H9 (cell line): ENCODE results near the gene SMPX. TPM values are rescaled to one million over a fixed set of nuclear protein-coding genes. Genes with fewer than 3 reads are reported as not detected.

Experiments
- DNase-seq: peaks from one replicate; pipeline ENCODE4 v3.0.0-alpha.2; 2017
- H2AFZ ChIP-seq: one replicate; pipeline ENCODE4 v1.6.1; 2013; ENCODE audit warnings: mild to moderate bottlenecking, low read length, control low read depth, moderate library complexity
- H2AK5ac ChIP-seq: 2 replicates; pipeline ENCODE4 v1.6.1; 2013; ENCODE audit warnings: low read length, control low read depth, mixed read lengths; ENCODE audit not compliant: insufficient read length
- H2BK120ac ChIP-seq: one replicate; pipeline ENCODE4 v1.6.1; 2013; ENCODE audit warnings: low read depth, mild to moderate bottlenecking, low read length, control low read depth, inconsistent platforms; ENCODE audit not compliant: poor library complexity, severe bottlenecking
- H2BK12ac ChIP-seq: 2 replicates; pipeline ENCODE4 v1.6.1; 2013; ENCODE audit warnings: low read length, control low read depth, mixed read lengths, low read depth; ENCODE audit not compliant: insufficient read length
- H2BK15ac ChIP-seq: 2 replicates; pipeline ENCODE4 v1.6.1; 2013; ENCODE audit warnings: low read depth, low read length, control low read depth
- H2BK20ac ChIP-seq: one replicate; pipeline ENCODE4 v1.6.1; 2013; ENCODE audit warnings: low read depth, mild to moderate bottlenecking, low read length, control low read depth, inconsistent platforms; ENCODE audit not compliant: poor library complexity, severe bottlenecking
- H2BK5ac ChIP-seq: 2 replicates; pipeline ENCODE4 v1.6.1; 2013; ENCODE audit warnings: low read length, control low read depth, mixed read lengths; ENCODE audit not compliant: insufficient read length
- H3K14ac ChIP-seq: 2 replicates; pipeline ENCODE4 v1.6.1; 2013; ENCODE audit warnings: low read length, control low read depth; ENCODE audit not compliant: insufficient read depth
- H3K18ac ChIP-seq: 2 replicates; pipeline ENCODE4 v1.6.1; 2013; ENCODE audit warnings: low read depth, mild to moderate bottlenecking, mixed read lengths, low read length, control low read depth; ENCODE audit not compliant: insufficient read length
- H3K23ac ChIP-seq: 2 replicates; pipeline ENCODE4 v1.6.1; 2013; ENCODE audit warnings: low read length, control low read depth, mixed read lengths, low read depth; ENCODE audit not compliant: insufficient read length
- H3K23me2 ChIP-seq: 2 replicates; pipeline ENCODE4 v1.6.1; 2013; ENCODE audit warnings: low read depth, mild to moderate bottlenecking, mixed read lengths, low read length, control low read depth; ENCODE audit not compliant: insufficient read length, poor library complexity, severe bottlenecking
- H3K27ac ChIP-seq: 2 replicates; pipeline ENCODE4 v1.5.1; 2013; ENCODE audit warnings: low read length, control low read depth, mixed read lengths, low read depth; ENCODE audit not compliant: insufficient read length
- H3K27me3 ChIP-seq: 2 replicates; pipeline ENCODE4 v1.6.1; 2013; ENCODE audit warnings: low read length, control low read depth, inconsistent platforms; ENCODE audit not compliant: insufficient read depth
- H3K4ac ChIP-seq: 2 replicates; pipeline ENCODE4 v1.6.1; 2013; ENCODE audit warnings: low read depth, mild to moderate bottlenecking, control low read depth, inconsistent platforms, low read length, moderate library complexity
- H3K4me1 ChIP-seq: 2 replicates; pipeline ENCODE4 v1.6.1; 2013; ENCODE audit warnings: low read length, control low read depth, inconsistent platforms; ENCODE audit not compliant: insufficient read depth
- H3K4me2 ChIP-seq: 2 replicates; pipeline ENCODE4 v1.6.1; 2013; ENCODE audit warnings: low read length, control low read depth, mixed read lengths; ENCODE audit not compliant: insufficient read length, insufficient read depth
- H3K56ac ChIP-seq: 2 replicates; pipeline ENCODE4 v1.6.1; 2013; ENCODE audit warnings: low read depth, mild to moderate bottlenecking, mixed read lengths, low read length, control low read depth; ENCODE audit not compliant: insufficient read length
- H3K79me1 ChIP-seq: 2 replicates; pipeline ENCODE4 v1.6.1; 2013; ENCODE audit warnings: low read depth, mild to moderate bottlenecking, moderate library complexity, low read length, control low read depth, inconsistent platforms; ENCODE audit not compliant: insufficient read depth, poor library complexity, severe bottlenecking
- H3K79me2 ChIP-seq: 2 replicates; pipeline ENCODE4 v1.6.1; 2013; ENCODE audit warnings: low read length, control low read depth, inconsistent platforms; ENCODE audit not compliant: insufficient read depth
- H3K9ac ChIP-seq: 2 replicates; pipeline ENCODE4 v1.6.1; 2013; ENCODE audit warnings: low read length, control low read depth, mixed read lengths; ENCODE audit not compliant: insufficient read length; ENCODE audit errors: extremely low read depth
- H3K9me3 ChIP-seq: one replicate; pipeline ENCODE4 v1.6.1; 2013; ENCODE audit warnings: low read depth, low read length, inconsistent platforms; ENCODE audit not compliant: control insufficient read depth
- H3T11ph ChIP-seq: one replicate; pipeline ENCODE4 v1.6.1; 2013; ENCODE audit warnings: mild to moderate bottlenecking, low read length, control low read depth, inconsistent platforms
- H4K20me1 ChIP-seq: one replicate; pipeline ENCODE4 v1.6.1; 2013; ENCODE audit not compliant: control insufficient read depth, insufficient read length, insufficient read depth
- H4K5ac ChIP-seq: 2 replicates; pipeline ENCODE4 v1.6.1; 2013; ENCODE audit warnings: low read depth, mild to moderate bottlenecking, mixed read lengths, low read length, control low read depth; ENCODE audit not compliant: insufficient read length
- H4K8ac ChIP-seq: replicated peaks from 2 replicates; pipeline ENCODE4 v1.6.1; 2013; ENCODE audit warnings: low read length, control low read depth, mixed read lengths, low read depth; ENCODE audit not compliant: insufficient read length
- H4K91ac ChIP-seq: 2 replicates; pipeline ENCODE4 v1.6.1; 2013; ENCODE audit warnings: low read depth, mild to moderate bottlenecking, moderate library complexity, mixed read lengths, low read length, control low read depth; ENCODE audit not compliant: insufficient read length
- H3K27ac Mint-ChIP-seq, 3 experiments: 2 replicates in 2 of 3; 3 replicates in 1 of 3; pipeline ENCODE4 v1.8.0; 2020 to 2021; ENCODE audit warnings: mixed read lengths in 3 of 3, mild to moderate bottlenecking in 1 of 3, moderate library complexity in 1 of 3
- H3K27me3 Mint-ChIP-seq: 2 replicates; pipeline ENCODE4 v1.8.0; 2021; ENCODE audit warnings: low read depth, mild to moderate bottlenecking, moderate library complexity, mixed read lengths
- H3K36me3 Mint-ChIP-seq, 3 experiments: 2 replicates in 2 of 3; 3 replicates in 1 of 3; pipeline ENCODE4 v1.8.0; 2020 to 2021; ENCODE audit warnings: low read depth in 3 of 3, mixed read lengths in 3 of 3; ENCODE audit not compliant: insufficient read depth in 1 of 3
- H3K4me1 Mint-ChIP-seq, 2 experiments: 2 replicates each; pipeline ENCODE4 v1.8.0; 2020; ENCODE audit warnings: mixed read lengths in 2 of 2
- H3K4me3 Mint-ChIP-seq, 2 experiments: 2 replicates in 1 of 2; 3 replicates in 1 of 2; pipeline ENCODE4 v1.8.0; 2020 to 2021; ENCODE audit warnings: mild to moderate bottlenecking in 2 of 2, mixed read lengths in 2 of 2, moderate library complexity in 1 of 2
- H3K9me3 Mint-ChIP-seq, 2 experiments: 2 replicates in 1 of 2; 3 replicates in 1 of 2; pipeline ENCODE4 v1.8.0; 2020; ENCODE audit warnings: mild to moderate bottlenecking in 2 of 2, mixed read lengths in 2 of 2, moderate library complexity in 1 of 2
- CTCF ChIP-seq: fragments of 200-600 bp; sonication (generic); conservative IDR thresholded peaks from 3 replicates; pipeline ENCODE4 v1.8.0; 2021; ENCODE audit warnings: antibody characterized with exemption, mild to moderate bottlenecking
- WGBS: extraction: QIAGEN DNeasy Blood & Tissue Kit; methylation state at CpG from one replicate; pipeline ENCODE4 v1.1.7; 2013; ENCODE audit warnings: missing lambda C conversion rate, low lambda C conversion rate, mixed read lengths; ENCODE audit not compliant: insufficient read length; ENCODE audit errors: extremely low coverage; 5-methylcytosine and 5-hydroxymethylcytosine counted together
- total RNA-seq: library from RNA; stranded (reverse); gene quantifications from 2 replicates; pipeline ENCODE4 v1.2.1, GENCODE V29; 2021

SMPX gene
- total RNA-seq, 1 experiment from 2014 or later: not detected

GRCh38 chrX:21733705-21734104 lies 24.2 kb downstream of the SMPX start:
- no peaks in the 10 kb centered on the region for H3K9me3 ChIP-seq
- no peak overlapping the region for H3K4me2 ChIP-seq
- H3K4ac ChIP-seq: no peak overlapping the region
- H3K14ac ChIP-seq: no peak overlapping the region
- H4K5ac ChIP-seq: no peak overlapping the region
- peaks cover 0 to 30% of the 10 kb centered on the region in 2 experiments; a peak in 3 of 5 replicates for H3K9me3 Mint-ChIP-seq
- no peak overlapping the region for H2BK5ac ChIP-seq
- H3K9ac ChIP-seq: no peak overlapping the region
- no peak overlapping the region for H2AFZ ChIP-seq
- H3K4me3 Mint-ChIP-seq: no peak overlapping the region
- no peaks in the 10 kb centered on the region for H3K27me3 ChIP-seq
- no peaks in the 10 kb centered on the region for H3K23me2 ChIP-seq
- no peak overlapping the region for H2BK15ac ChIP-seq
- H3K79me2 ChIP-seq: no peaks in the 10 kb centered on the region
- no peaks in the 10 kb centered on the region for H3K36me3 Mint-ChIP-seq
- H3K4me1 ChIP-seq: no peaks in the 10 kb centered on the region; the same call in 1 of the 2 replicates
- no peak overlapping the region for H3K56ac ChIP-seq
- no peak overlapping the region; a peak in 1 of 7 replicates for H3K27ac Mint-ChIP-seq
- no peak for DNase-seq
- H3K18ac ChIP-seq: no peak overlapping the region
- H3K27me3 Mint-ChIP-seq: peaks cover 4% of the 10 kb centered on the region
- no peak overlapping the region for H4K91ac ChIP-seq
- no peak for TF ChIP-seq CTCF
- no peak overlapping the region for H4K8ac ChIP-seq
- no peak overlapping the region for H3K27ac ChIP-seq
- H3K79me1 ChIP-seq: no peaks in the 10 kb centered on the region
- H3T11ph ChIP-seq: no peak overlapping the region
- H2BK12ac ChIP-seq: no peak overlapping the region
- no peak overlapping the region for H2BK120ac ChIP-seq
- no peaks in the 10 kb centered on the region for H4K20me1 ChIP-seq
- H2AK5ac ChIP-seq: no peak overlapping the region
- no CpG with 5 or more reads among the region's 1 CpG for WGBS
- H3K4me1 Mint-ChIP-seq: peaks cover 6 to 10% of the 10 kb centered on the region in 2 experiments
- H2BK20ac ChIP-seq: no peak overlapping the region
- H3K23ac ChIP-seq: no peak overlapping the region
